Mesothelial cell of epicardium (in vitro differentiated cells): ENCODE data around the gene RUNX2. TPM values are rescaled to one million over a fixed set of nuclear protein-coding genes. Genes with fewer than 3 reads are reported as not detected.

Experiments
- DNase-seq, 2 experiments: peaks; one replicate each; pipeline ENCODE4 v3.0.0; 2021; ENCODE audit warnings: low spot score in 2 of 2; ENCODE audit not compliant: unreplicated experiment in 2 of 2
- H3K27ac Mint-ChIP-seq: 2 replicates; pipeline ENCODE4 v1.8.0; 2021; ENCODE audit warnings: mixed read lengths
- H3K27me3 Mint-ChIP-seq: 2 replicates; pipeline ENCODE4 v1.8.0; 2021; ENCODE audit warnings: low read depth, mixed read lengths
- H3K36me3 Mint-ChIP-seq: 2 replicates; pipeline ENCODE4 v1.8.0; 2021; ENCODE audit warnings: mixed read lengths
- H3K4me1 Mint-ChIP-seq: 2 replicates; pipeline ENCODE4 v1.8.0; 2021; ENCODE audit warnings: mixed read lengths
- H3K4me3 Mint-ChIP-seq: 2 replicates; pipeline ENCODE4 v1.8.0; 2021; ENCODE audit warnings: mild to moderate bottlenecking, moderate library complexity, mixed read lengths
- H3K9me3 Mint-ChIP-seq: 2 replicates; pipeline ENCODE4 v1.8.0; 2021; ENCODE audit warnings: mixed read lengths
- CTCF ChIP-seq: fragments of 200-600 bp; sonication (generic); IDR thresholded peaks from one replicate; pipeline ENCODE4 v1.5.0; 2021; ENCODE audit warnings: antibody characterized with exemption; ENCODE audit not compliant: unreplicated experiment
- total RNA-seq: library from RNA; stranded (reverse); gene quantifications from 3 replicates; pipeline ENCODE4 v1.2.1, GENCODE V29; 2021

Gene RUNX2
- total RNA-seq, 1 donor from 2014 or later: 4.4 TPM

- no peaks in the 10 kb centered on the region for H3K27me3 Mint-ChIP-seq
- H3K4me1 Mint-ChIP-seq: no peaks in the 10 kb centered on the region
- H3K4me3 Mint-ChIP-seq: no peak overlapping the region
- peaks cover 47% of the 10 kb centered on the region for H3K9me3 Mint-ChIP-seq
- no peak overlapping the region for H3K27ac Mint-ChIP-seq
- DNase-seq: no peak
- TF ChIP-seq CTCF: no peak
- H3K36me3 Mint-ChIP-seq: peaks cover 44% of the 10 kb centered on the region
Observed at GRCh38 chr6:45305546-45305945, 22.6 kb upstream of the RUNX2 start.

DNA sequence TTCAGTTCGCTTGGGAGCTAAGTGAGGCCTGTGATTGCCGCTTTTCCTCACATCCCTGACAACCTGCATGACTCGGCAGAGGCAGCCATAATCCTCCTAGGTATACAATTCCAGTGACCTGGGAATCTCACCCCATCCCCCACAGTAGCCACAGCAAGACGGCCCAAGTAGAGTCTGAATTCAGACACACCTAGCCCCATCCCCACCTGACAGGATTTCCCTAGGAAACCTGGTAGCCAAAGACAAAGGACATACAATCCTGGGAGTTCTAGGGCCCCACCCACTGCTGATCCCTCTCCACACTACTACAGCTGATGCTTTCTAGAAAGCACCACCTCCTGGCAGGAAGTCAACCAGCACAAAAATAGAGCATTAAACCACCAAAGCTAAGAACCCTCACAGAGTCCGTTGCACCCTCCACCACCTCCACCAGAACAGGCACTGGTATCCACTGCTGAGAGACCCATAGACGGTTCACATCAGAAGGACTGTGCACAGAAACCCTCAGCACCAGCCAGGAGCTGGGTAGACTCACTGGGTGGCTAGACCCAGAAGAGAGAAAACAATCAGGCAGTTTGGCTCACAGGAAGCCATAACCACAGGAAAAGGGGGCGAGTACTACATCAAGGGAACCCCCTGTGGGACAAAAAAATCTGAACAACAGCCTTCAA, 17.9 kb upstream of the RUNX2 start:
- no peaks in the 10 kb centered on the region for H3K4me1 Mint-ChIP-seq
- H3K36me3 Mint-ChIP-seq: peaks cover 55% of the 10 kb centered on the region
- H3K27ac Mint-ChIP-seq: no peak overlapping the region
- peaks cover 69% of the 10 kb centered on the region for H3K9me3 Mint-ChIP-seq
- H3K27me3 Mint-ChIP-seq: no peaks in the 10 kb centered on the region
- no peak for DNase-seq
- H3K4me3 Mint-ChIP-seq: no peak overlapping the region
- TF ChIP-seq CTCF: no peak

- H3K36me3 Mint-ChIP-seq: peaks cover 48% of the 10 kb centered on the region
Observed at GRCh38 chr6:45314146-45314545, 14.0 kb upstream of the RUNX2 start.

GRCh38 chr6:45320349-45320748, 7.8 kb upstream of the RUNX2 start:
- no peak overlapping the region for H3K4me3 Mint-ChIP-seq
- peaks cover 18% of the 10 kb centered on the region for H3K9me3 Mint-ChIP-seq
- H3K36me3 Mint-ChIP-seq: peaks cover 17% of the 10 kb centered on the region
- peaks cover 8% of the 10 kb centered on the region for H3K4me1 Mint-ChIP-seq
- no peaks in the 10 kb centered on the region for H3K27me3 Mint-ChIP-seq
- TF ChIP-seq CTCF: no peak
- no peak for DNase-seq
- no peak overlapping the region for H3K27ac Mint-ChIP-seq

More at GRCh38 chr6:45314146-45314545, 14.0 kb upstream of the RUNX2 start:
- DNase-seq: no peak
- Mint-ChIP-seq H3K4me3 (no peak overlapping the region), H3K27ac (no peak overlapping the region), H3K27me3 (no peaks in the 10 kb centered on the region), H3K4me1 (no peaks in the 10 kb centered on the region), H3K9me3 (peaks cover 63% of the 10 kb centered on the region)
- no peak for TF ChIP-seq CTCF

- Mint-ChIP-seq H3K4me3 (no peak overlapping the region), H3K4me1 (peaks cover 27% of the 10 kb centered on the region), H3K9me3 (no peaks in the 10 kb centered on the region), H3K27ac (no peak overlapping the region), H3K36me3 (no peaks in the 10 kb centered on the region), H3K27me3 (no peaks in the 10 kb centered on the region)
- DNase-seq: no peak
- no peak for TF ChIP-seq CTCF
Observed at GRCh38 chr6:45323656-45324224, 4.4 kb upstream of the RUNX2 start.
